ENCODE measurements around the gene RAMP2. TPM values are rescaled to one million over a fixed set of nuclear protein-coding genes. Genes with fewer than 3 reads are reported as not detected.

The RAMP2 gene
- total and polyA plus RNA-seq, 2 of the 13 experiments (the other 11 are each of a cell fraction or from before 2014, with no cell fraction given) = 1.4 to 5.2 TPM

DNA sequence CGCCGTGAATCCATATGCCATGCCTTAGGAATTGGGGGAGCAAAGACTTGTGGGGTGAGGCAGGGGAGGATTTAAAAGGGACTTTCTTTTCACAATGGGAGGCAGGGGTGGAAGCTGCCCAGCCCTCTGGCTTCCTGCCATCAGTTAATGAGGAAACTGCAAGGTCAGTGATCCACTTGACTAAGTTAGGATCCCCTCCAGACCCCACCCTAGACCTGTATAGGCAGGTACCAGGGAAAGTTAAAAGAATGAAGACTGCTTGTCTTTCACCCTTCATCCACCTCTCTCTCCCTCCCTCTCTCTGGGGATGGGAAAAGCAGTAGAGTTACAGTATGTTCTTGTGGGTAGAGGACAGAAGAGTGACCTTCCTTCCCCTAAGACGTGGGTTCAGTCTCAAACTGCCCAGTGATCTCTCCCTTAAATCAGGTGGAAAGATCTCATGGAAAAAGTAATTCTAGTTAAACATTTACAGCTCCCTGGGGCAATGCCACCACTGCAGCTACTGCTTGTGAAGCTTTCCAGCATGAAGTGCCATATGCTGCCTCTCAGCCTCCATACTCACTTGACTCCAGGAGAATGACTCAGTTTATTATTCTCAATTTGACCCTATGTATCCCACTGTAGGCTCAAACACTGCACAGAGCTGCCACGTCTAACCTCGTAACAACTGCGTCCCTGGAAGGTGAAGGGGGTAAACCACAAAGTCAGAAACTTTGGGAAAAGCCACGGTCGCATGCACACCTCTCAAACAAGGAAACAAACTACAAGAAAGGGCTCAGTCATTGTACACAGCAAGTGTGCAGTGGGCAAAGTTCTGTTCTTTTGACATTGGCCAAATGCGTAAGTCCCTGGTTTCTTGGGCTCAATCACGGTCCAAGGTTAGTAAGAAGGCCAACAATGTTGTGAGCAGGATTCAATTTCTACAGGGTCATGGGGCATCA is 36.3 kb downstream of the RAMP2 start (continued):
- 0 out of 2 replicates have a peak, but pooled peaks have one; percentile 23 for TF ChIP-seq ZNF441 (CRISPR knock-in tag; IDR thresholded peaks at IDR 0.05; ENCODE audit: borderline replicate concordance)
- peak; percentile 62 for TF ChIP-seq THRA (CRISPR knock-in tag; IDR thresholded peaks at IDR 0.05; ENCODE audit: borderline replicate concordance)
- 0 out of 2 replicates have a peak, but pooled peaks have one; percentile 17 for TF ChIP-seq WIZ (CRISPR knock-in tag; IDR thresholded peaks at IDR 0.05)
- TF ChIP-seq DMAP1 (CRISPR knock-in tag; IDR thresholded peaks at IDR 0.05) = 0 out of 2 replicates have a peak, but pooled peaks have one; percentile 26
- 0 out of 2 replicates have a peak, but pooled peaks have one; percentile 45 for TF ChIP-seq ZNF878 (CRISPR knock-in tag; IDR thresholded peaks at IDR 0.05)
- TF ChIP-seq TBX3 (IDR thresholded peaks at IDR 0.05; ENCODE audit: borderline replicate concordance) = no peak
- TF ChIP-seq DNMT3B (CRISPR knock-in tag; conservative IDR thresholded peaks at IDR 0.05) = 0 out of 2 replicates have a peak, but pooled peaks have one; percentile 84
- TF ChIP-seq ZBTB37 (CRISPR knock-in tag; IDR thresholded peaks at IDR 0.05) = no peak
- no peak; the same call in 1 of the 2 replicates for TF ChIP-seq EEA1 (CRISPR knock-in tag; IDR thresholded peaks at IDR 0.05; ENCODE audit: borderline replicate concordance)
- TF ChIP-seq ZNF44 (CRISPR knock-in tag; IDR thresholded peaks at IDR 0.05) = 0 out of 2 replicates have a peak, but pooled peaks have one; percentile 18
- peak; percentile 76; the same call in 1 of the 2 replicates for TF ChIP-seq KLF11 (CRISPR knock-in tag; IDR thresholded peaks at IDR 0.05)
- TF ChIP-seq SNAI1 (CRISPR knock-in tag; IDR thresholded peaks at IDR 0.05; ENCODE audit: borderline replicate concordance) = peak; percentile 18; the same call in 1 of the 2 replicates
- TF ChIP-seq ZNF614 (CRISPR knock-in tag; IDR thresholded peaks at IDR 0.05; ENCODE audit: borderline replicate concordance) = peak; percentile 61; the same call in 1 of the 2 replicates
- no peak for TF ChIP-seq CREB1 (IDR thresholded peaks at IDR 0.05)
- peak; percentile 45; the same call in 1 of the 2 replicates for TF ChIP-seq CREB1 (CRISPR knock-in tag; IDR thresholded peaks at IDR 0.05)
- TF ChIP-seq REPIN1 (CRISPR knock-in tag; IDR thresholded peaks at IDR 0.05; ENCODE audit: borderline replicate concordance, low read depth) = peak; percentile 39; the same call in 1 of the 2 replicates
- TF ChIP-seq HNF4A (CRISPR knock-in tag; IDR thresholded peaks at IDR 0.05) = peak; percentile 52
- TF ChIP-seq POLR2AphosphoS5 (IDR thresholded peaks at IDR 0.05; ENCODE audit: low read depth, low read length) = peak; percentile 74
- peak; percentile 81; the same call in 1 of the 2 replicates for TF ChIP-seq ZNF253 (CRISPR knock-in tag; IDR thresholded peaks at IDR 0.05; ENCODE audit: borderline replicate concordance)
- TF ChIP-seq TRAFD1 (CRISPR knock-in tag; IDR thresholded peaks at IDR 0.05; ENCODE audit: borderline replicate concordance) = peak; percentile 65; the same call in 1 of the 2 replicates
- peak; percentile 3; the same call in 1 of the 3 replicates for TF ChIP-seq MXI1 (IDR thresholded peaks at IDR 0.05; ENCODE audit: borderline replicate concordance, low read depth, low read length)
- TF ChIP-seq HNF1B (CRISPR knock-in tag; IDR thresholded peaks at IDR 0.05) = peak; percentile 91
